Neural cell (in vitro differentiated cells): ENCODE measurements around the gene SPINDOC. TPM values are rescaled to one million over a fixed set of nuclear protein-coding genes. Genes with fewer than 3 reads are reported as not detected.

Experiments used
- H2AFZ ChIP-seq: fragments of 200-600, 300-800 bp; sonication (generic), shearing (Covaris generic); 2 replicates; pipeline ENCODE4 v1.6.0; 2014; ENCODE audit warnings: low read depth, mild to moderate bottlenecking, antibody characterized with exemption, low read length, moderate library complexity
- H3F3A ChIP-seq: fragments of 200-600 bp; shearing (Covaris generic); 2 replicates; pipeline ENCODE4 v1.6.1; 2016; ENCODE audit warnings: mild to moderate bottlenecking, moderate library complexity, mixed read lengths, antibody characterized with exemption, low read length; ENCODE audit not compliant: insufficient read depth, poor library complexity, severe bottlenecking
- H3K27ac ChIP-seq: fragments of 200-600, 300-800 bp; sonication (generic), shearing (Covaris generic); 2 replicates; pipeline ENCODE4 v1.5.1; 2014; ENCODE audit warnings: mild to moderate bottlenecking, low read length, moderate library complexity
- H3K27me3 ChIP-seq: fragments of 300-800, 200-600 bp; sonication (generic), shearing (Covaris generic); 2 replicates; pipeline ENCODE4 v1.6.0; 2014; ENCODE audit warnings: mild to moderate bottlenecking, low read depth, low read length, moderate library complexity; ENCODE audit not compliant: insufficient read depth
- H3K36me3 ChIP-seq: fragments of 300-800, 200-600 bp; sonication (generic), shearing (Covaris generic); 2 replicates; pipeline ENCODE4 v1.5.1; 2014; ENCODE audit warnings: mild to moderate bottlenecking, antibody characterized with exemption, low read length, moderate library complexity; ENCODE audit not compliant: insufficient read depth
- H3K4me2 ChIP-seq: fragments of 300-800, 200-600 bp; sonication (generic), shearing (Covaris generic); 2 replicates; pipeline ENCODE4 v1.6.0; 2014; ENCODE audit warnings: mild to moderate bottlenecking, low read length
- H3K4me3 ChIP-seq: fragments of 300-800, 200-600 bp; sonication (generic), shearing (Covaris generic); 2 replicates; pipeline ENCODE4 v1.5.1; 2014; ENCODE audit warnings: mild to moderate bottlenecking, low read length, moderate library complexity
- H3K79me2 ChIP-seq: fragments of 200-600 bp; shearing (Covaris generic); replicated peaks from 2 replicates; pipeline ENCODE4 v1.6.0; 2014; ENCODE audit warnings: mild to moderate bottlenecking, low read length, moderate library complexity; ENCODE audit not compliant: insufficient read depth
- H3K9ac ChIP-seq: fragments of 300-800, 200-600 bp; sonication (generic), shearing (Covaris generic); 2 replicates; pipeline ENCODE4 v1.6.1; 2016; ENCODE audit warnings: mild to moderate bottlenecking, low read length, mixed read lengths
- H3K9me2 ChIP-seq: fragments of 200-600 bp; shearing (Covaris generic); 2 replicates; pipeline ENCODE4 v1.6.1; 2016; ENCODE audit warnings: mild to moderate bottlenecking, low read length, mixed read lengths; ENCODE audit not compliant: insufficient read depth
- H3K9me3 ChIP-seq: fragments of 200-600, 300-800 bp; sonication (generic), shearing (Covaris generic); 2 replicates; pipeline ENCODE4 v1.6.1; 2016; ENCODE audit warnings: mild to moderate bottlenecking, mixed run types, low read length, moderate library complexity, mixed read lengths
- H4K20me1 ChIP-seq: fragments of 200-600 bp; shearing (Covaris generic); 2 replicates; pipeline ENCODE4 v1.6.1; 2016; ENCODE audit warnings: mild to moderate bottlenecking, mixed run types; ENCODE audit not compliant: insufficient read depth
- EZH2 ChIP-seq: fragments of 200-600, 300-800 bp; shearing (Covaris generic), sonication (generic); IDR thresholded peaks from 2 replicates; pipeline ENCODE4 v1.6.1; 2014; ENCODE audit warnings: antibody characterized with exemption, low read length, borderline replicate concordance, mild to moderate bottlenecking; ENCODE audit not compliant: insufficient read depth, poor library complexity, severe bottlenecking
- MXI1 ChIP-seq: fragments of 450-650 bp; conservative IDR thresholded peaks from 2 replicates; pipeline ENCODE4 v1.6.1; 2014; ENCODE audit warnings: antibody characterized with exemption, mild to moderate bottlenecking; ENCODE audit not compliant: poor library complexity, severe bottlenecking
- RAD21 ChIP-seq: fragments of 450-650 bp; conservative IDR thresholded peaks from 2 replicates; pipeline ENCODE4 v1.6.1; 2014; ENCODE audit warnings: antibody characterized with exemption, mild to moderate bottlenecking, moderate library complexity
- SMC3 ChIP-seq: fragments of 450-650 bp; conservative IDR thresholded peaks from 2 replicates; pipeline ENCODE4 v1.6.1; 2014; ENCODE audit warnings: antibody characterized with exemption, mild to moderate bottlenecking, moderate library complexity; ENCODE audit not compliant: poor library complexity
- TAF1 ChIP-seq: IDR thresholded peaks from 2 replicates; pipeline ENCODE4 v1.6.1; 2012; ENCODE audit warnings: low read depth
- polyA plus RNA-seq: library from polyadenylated mRNA; depleted of rRNA; stranded (reverse); fragments of >200 nt; gene quantifications from 2 replicates; pipeline ENCODE4 v1.2.3, GENCODE V29; 2014
- TF ChIP-seq, protein P1 (sequence below): fragments of 450-650 bp; IDR thresholded peaks from 2 replicates; pipeline ENCODE4 v1.5.1; 2014; ENCODE audit warnings: antibody characterized with exemption, mild to moderate bottlenecking, moderate library complexity; ENCODE audit not compliant: poor library complexity, severe bottlenecking

Gene SPINDOC
- polyA plus RNA-seq, 1 donor from 2014 or later: 20.3 TPM

DNA sequence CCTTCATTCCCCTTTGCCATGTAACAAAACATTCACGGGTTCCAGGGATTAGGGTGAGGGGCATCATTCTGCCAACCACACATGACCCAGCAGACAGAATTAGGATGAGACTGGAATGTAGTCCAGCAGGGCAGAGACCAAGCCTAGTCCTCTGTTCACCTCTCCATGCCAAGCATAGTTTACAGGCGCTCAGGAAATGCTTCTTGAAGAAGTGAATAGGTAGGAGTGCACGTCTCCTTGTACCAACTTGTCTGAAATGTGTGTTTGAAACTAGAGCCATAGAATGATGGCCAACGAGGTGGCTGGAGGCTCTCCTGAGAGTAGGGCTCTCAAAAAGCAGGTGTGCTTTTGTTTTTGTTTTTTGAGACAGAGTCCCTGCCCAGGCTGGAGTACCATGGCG, 8.2 kb downstream of the SPINDOC start:
- no peaks in the 10 kb centered on the region for H4K20me1 ChIP-seq
- H3K9me3 ChIP-seq: no peaks in the 10 kb centered on the region
- H3K9ac ChIP-seq: no peak overlapping the region
- no peak overlapping the region for H3K4me3 ChIP-seq
- H3K27ac ChIP-seq: no peak overlapping the region
- no peak for TF ChIP-seq RAD21
- TF ChIP-seq, protein P1, sequence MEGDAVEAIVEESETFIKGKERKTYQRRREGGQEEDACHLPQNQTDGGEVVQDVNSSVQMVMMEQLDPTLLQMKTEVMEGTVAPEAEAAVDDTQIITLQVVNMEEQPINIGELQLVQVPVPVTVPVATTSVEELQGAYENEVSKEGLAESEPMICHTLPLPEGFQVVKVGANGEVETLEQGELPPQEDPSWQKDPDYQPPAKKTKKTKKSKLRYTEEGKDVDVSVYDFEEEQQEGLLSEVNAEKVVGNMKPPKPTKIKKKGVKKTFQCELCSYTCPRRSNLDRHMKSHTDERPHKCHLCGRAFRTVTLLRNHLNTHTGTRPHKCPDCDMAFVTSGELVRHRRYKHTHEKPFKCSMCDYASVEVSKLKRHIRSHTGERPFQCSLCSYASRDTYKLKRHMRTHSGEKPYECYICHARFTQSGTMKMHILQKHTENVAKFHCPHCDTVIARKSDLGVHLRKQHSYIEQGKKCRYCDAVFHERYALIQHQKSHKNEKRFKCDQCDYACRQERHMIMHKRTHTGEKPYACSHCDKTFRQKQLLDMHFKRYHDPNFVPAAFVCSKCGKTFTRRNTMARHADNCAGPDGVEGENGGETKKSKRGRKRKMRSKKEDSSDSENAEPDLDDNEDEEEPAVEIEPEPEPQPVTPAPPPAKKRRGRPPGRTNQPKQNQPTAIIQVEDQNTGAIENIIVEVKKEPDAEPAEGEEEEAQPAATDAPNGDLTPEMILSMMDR: no peak
- TF ChIP-seq EZH2: no peak
- H3K79me2 ChIP-seq: peaks cover 11% of the 10 kb centered on the region
- H3F3A ChIP-seq: no peaks in the 10 kb centered on the region
- H2AFZ ChIP-seq: no peak overlapping the region
- no peaks in the 10 kb centered on the region for H3K36me3 ChIP-seq
- no peaks in the 10 kb centered on the region for H3K27me3 ChIP-seq
- no peak overlapping the region for H3K4me2 ChIP-seq
- no peaks in the 10 kb centered on the region for H3K9me2 ChIP-seq

DNA sequence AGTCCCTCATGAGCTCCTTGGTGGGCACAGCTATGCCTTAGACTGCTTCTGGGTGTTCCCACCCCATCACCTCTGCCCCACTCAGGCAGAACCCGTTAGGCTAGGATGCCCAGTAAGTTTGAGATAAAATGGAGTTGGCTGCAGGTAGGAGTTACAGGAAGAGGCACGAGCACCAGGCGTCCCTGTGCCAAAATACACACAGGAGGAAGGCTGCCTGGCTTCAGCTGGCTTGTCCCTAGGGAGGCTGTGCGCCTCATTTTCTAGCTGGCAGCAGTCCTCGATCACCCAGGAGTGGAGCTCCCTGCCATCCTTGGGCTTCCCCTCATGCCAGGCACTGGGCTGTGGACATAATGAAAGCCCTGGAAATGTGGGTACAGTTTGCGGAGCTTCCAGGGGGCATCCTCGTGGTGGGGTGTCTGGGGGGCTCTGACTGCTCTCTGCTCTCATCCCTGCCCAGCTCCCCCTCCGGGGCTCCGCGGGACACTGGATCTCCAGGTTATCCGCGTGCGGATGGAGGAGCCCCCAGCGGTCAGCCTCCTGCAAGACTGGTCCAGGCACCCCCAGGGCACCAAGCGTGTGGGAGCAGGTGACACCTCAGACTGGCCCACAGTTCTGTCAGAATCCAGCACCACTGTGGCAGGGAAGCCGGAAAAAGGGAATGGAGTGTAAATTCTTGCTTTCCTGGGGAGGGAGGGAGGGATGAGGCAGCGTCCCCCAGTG, 13.4 kb downstream of the SPINDOC start:
- no peaks in the 10 kb centered on the region for H3K9me2 ChIP-seq
- no peaks in the 10 kb centered on the region for H3K27me3 ChIP-seq
- H3K79me2 ChIP-seq: no peaks in the 10 kb centered on the region
- no peaks in the 10 kb centered on the region for H3K9me3 ChIP-seq
- no peak overlapping the region for H3K27ac ChIP-seq
- H3F3A ChIP-seq: no peaks in the 10 kb centered on the region
- no peak overlapping the region for H3K9ac ChIP-seq
- H2AFZ ChIP-seq: no peak overlapping the region
- no peaks in the 10 kb centered on the region for H4K20me1 ChIP-seq
- no peaks in the 10 kb centered on the region for H3K36me3 ChIP-seq
- TF ChIP-seq MXI1: no peak
- no peak overlapping the region for H3K4me2 ChIP-seq
- no peak overlapping the region for H3K4me3 ChIP-seq

DNA sequence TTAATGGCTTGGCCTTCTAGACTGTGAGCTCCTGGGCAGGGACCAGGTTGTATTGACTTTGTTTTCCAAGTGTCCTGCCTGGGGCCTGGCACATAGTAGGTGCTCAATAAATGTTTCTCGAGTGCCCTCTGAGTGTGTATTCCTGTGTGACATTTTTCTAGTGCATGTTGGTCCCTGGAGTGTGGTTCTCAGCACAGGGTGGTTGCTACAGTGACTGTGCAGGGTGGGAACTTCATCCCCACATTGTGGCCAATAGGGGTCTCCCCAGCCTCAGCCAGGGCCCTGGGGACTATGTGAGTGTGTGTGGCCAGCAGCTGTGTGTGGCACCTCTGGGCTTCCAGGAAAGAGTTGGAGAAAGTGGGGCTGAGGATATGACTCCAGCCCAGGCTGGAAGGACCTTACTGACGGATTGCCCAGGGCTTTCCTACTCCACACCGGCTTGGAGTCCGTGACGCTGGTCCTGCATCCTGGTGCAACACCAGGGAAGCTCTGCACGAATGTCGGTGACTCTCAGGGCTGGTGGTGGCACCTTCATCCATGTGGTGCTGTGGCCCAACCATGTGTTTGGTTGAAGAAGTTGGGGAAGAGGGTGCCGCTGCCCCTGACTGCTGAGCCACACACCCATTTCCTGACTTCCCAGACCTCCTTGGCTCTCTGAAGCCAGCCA, 16.7 kb downstream of the SPINDOC start:
- H3K27ac ChIP-seq: no peak overlapping the region
- no peak overlapping the region for H2AFZ ChIP-seq
- H3K79me2 ChIP-seq: no peaks in the 10 kb centered on the region
- no peaks in the 10 kb centered on the region for H3K36me3 ChIP-seq
- H4K20me1 ChIP-seq: no peaks in the 10 kb centered on the region
- H3K27me3 ChIP-seq: no peaks in the 10 kb centered on the region
- H3K9me3 ChIP-seq: no peaks in the 10 kb centered on the region
- H3K4me2 ChIP-seq: no peak overlapping the region
- H3F3A ChIP-seq: no peaks in the 10 kb centered on the region
- no peak overlapping the region for H3K9ac ChIP-seq
- no peaks in the 10 kb centered on the region for H3K9me2 ChIP-seq
- H3K4me3 ChIP-seq: no peak overlapping the region
- no peak for TF ChIP-seq MXI1
- TF ChIP-seq, protein P1: peak; percentile 24
- TF ChIP-seq SMC3: no peak
- no peak for TF ChIP-seq TAF1
- TF ChIP-seq EZH2: no peak
